ENCODE data around the gene MYO18A.

The MYO18A gene

GRCh38 chr17:29076722-29077121 is 103.5 kb downstream of the MYO18A start:
- no peak for DNase-seq

- DNase-seq, result no peak
These were observed 104.1 kb downstream of the MYO18A start for GRCh38 chr17:29076087-29076486.

GRCh38 chr17:29074488-29074887 is 105.7 kb downstream of the MYO18A start:
- DNase-seq, result no peak

- DNase-seq, result no peak
These were observed 106.7 kb downstream of the MYO18A start for GRCh38 chr17:29073520-29073919.

GRCh38 chr17:29073045-29073444 is 107.2 kb downstream of the MYO18A start:
- DNase-seq, result no peak

- DNase-seq, result no peak
These were observed 108.9 kb downstream of the MYO18A start for GRCh38 chr17:29071303-29071702.

- DNase-seq, result no peak
These were observed 109.4 kb downstream of the MYO18A start for GRCh38 chr17:29070781-29071180.

GRCh38 chr17:29070308-29070707 is 109.9 kb downstream of the MYO18A start:
- no peak for DNase-seq

GRCh38 chr17:29069526-29070041 is 110.6 kb downstream of the MYO18A start:
- DNase-seq, result no peak

GRCh38 chr17:29068818-29069217 is 111.4 kb downstream of the MYO18A start:
- no peak for DNase-seq

- DNase-seq, result no peak
These were observed 113.6 kb downstream of the MYO18A start for GRCh38 chr17:29066606-29067005.

- no peak for DNase-seq
These were observed 114.2 kb downstream of the MYO18A start for GRCh38 chr17:29066047-29066446.

GRCh38 chr17:29063992-29064391 is 116.2 kb downstream of the MYO18A start:
- DNase-seq, result no peak

GRCh38 chr17:29062215-29062614 is 118.0 kb downstream of the MYO18A start:
- DNase-seq, result no peak

GRCh38 chr17:29061036-29061435 is 119.2 kb downstream of the MYO18A start:
- no peak for DNase-seq

- DNase-seq, result no peak
These were observed 119.7 kb downstream of the MYO18A start for GRCh38 chr17:29060475-29060874.

GRCh38 chr17:29059281-29059680 is 120.9 kb downstream of the MYO18A start:
- no peak for DNase-seq

- DNase-seq, result no peak
These were observed 121.8 kb downstream of the MYO18A start for GRCh38 chr17:29058391-29058790.

- no peak for DNase-seq
These were observed 122.8 kb downstream of the MYO18A start for GRCh38 chr17:29057361-29057760.

- no peak for DNase-seq
These were observed 125.4 kb downstream of the MYO18A start for GRCh38 chr17:29054835-29055234.

- no peak for DNase-seq
These were observed 128.5 kb downstream of the MYO18A start for GRCh38 chr17:29051731-29052130.

- DNase-seq, result no peak
These were observed 129.0 kb downstream of the MYO18A start for GRCh38 chr17:29051194-29051593.

GRCh38 chr17:29050176-29050575 is 130.0 kb downstream of the MYO18A start:
- no peak for DNase-seq

GRCh38 chr17:29049541-29050145 is 130.6 kb downstream of the MYO18A start:
- no peak for DNase-seq
